Caco-2 (cell line): ENCODE results near the gene KIAA0753. TPM values are rescaled to one million over a fixed set of nuclear protein-coding genes. Genes with fewer than 3 reads are reported as not detected.

Experiments
- BruUV-seq: library from RNA; stranded (reverse); fragments of 400-500 nt; replicated peaks from 2 replicates; lab custom pipeline; 2021; lab: Mats Ljungman, UMichigan
- CTCF ChIA-PET: fragments of 300-600 bp; sonication (Branson Sonifier 250); formaldehyde crosslinking; loops from one replicate; lab custom pipeline; 2022; ENCODE audit warnings: antibody characterized with exemption; lab: Charles Lee
- POLR2A ChIA-PET: fragments of 300-600 bp; sonication (Branson Sonifier 250); formaldehyde crosslinking; loops from one replicate; lab custom pipeline; 2022; ENCODE audit warnings: antibody characterized with exemption; lab: Charles Lee
- DNase-seq, 2 experiments: peaks; one replicate each; pipeline versions ENCODE4 v3.0.0 to v3.0.0-alpha.2; 2020 to 2022
- H3K27me3 ChIP-seq: replicated peaks from 2 replicates; pipeline ENCODE4 v1.6.0; 2011; ENCODE audit warnings: low read length; ENCODE audit not compliant: control insufficient read depth, insufficient read depth
- H3K36me3 ChIP-seq: 2 replicates; pipeline ENCODE4 v1.5.1; 2011; ENCODE audit warnings: low read length; ENCODE audit not compliant: control insufficient read depth, insufficient read depth
- H3K4me1 ChIP-seq: fragments of 250-450 bp; sonication (Bioruptor Pico); 2 replicates; pipeline ENCODE4 v1.5.1; 2020; ENCODE audit warnings: mild to moderate bottlenecking
- H3K4me3 ChIP-seq: 2 replicates; pipeline ENCODE4 v1.5.1; 2011; ENCODE audit warnings: low read depth, mild to moderate bottlenecking, control low read depth, low read length
- H3K9me3 ChIP-seq: fragments of 250-450 bp; sonication (Bioruptor Pico); 2 replicates; pipeline ENCODE4 v1.5.1; 2020; ENCODE audit warnings: mild to moderate bottlenecking, moderate library complexity
- H3K27ac Mint-ChIP-seq: one replicate; pipeline ENCODE4 v1.8.0; 2022; ENCODE audit warnings: mixed read lengths; ENCODE audit not compliant: unreplicated experiment
- H3K27me3 Mint-ChIP-seq: one replicate; pipeline ENCODE4 v1.8.0; 2022; ENCODE audit warnings: mixed read lengths; ENCODE audit not compliant: insufficient read depth, unreplicated experiment
- H3K36me3 Mint-ChIP-seq: one replicate; pipeline ENCODE4 v1.8.0; 2022; ENCODE audit warnings: mild to moderate bottlenecking, mixed read lengths; ENCODE audit not compliant: insufficient read depth, unreplicated experiment
- H3K4me1 Mint-ChIP-seq: one replicate; pipeline ENCODE4 v1.8.0; 2022; ENCODE audit warnings: low read depth, mixed read lengths; ENCODE audit not compliant: unreplicated experiment
- H3K4me3 Mint-ChIP-seq: one replicate; pipeline ENCODE4 v1.8.0; 2022; ENCODE audit warnings: mild to moderate bottlenecking, moderate library complexity, mixed read lengths; ENCODE audit not compliant: unreplicated experiment
- H3K9me3 Mint-ChIP-seq: one replicate; pipeline ENCODE4 v1.8.0; 2022; ENCODE audit warnings: mixed read lengths; ENCODE audit not compliant: unreplicated experiment
- intact Hi-C: fragments of 100-400 bp; cut with micrococcal nuclease; formaldehyde crosslinking; loops from one replicate; pipeline ENCODE4 v1.10.0; 2022; ENCODE audit not compliant: unreplicated experiment
- total RNA-seq: library from RNA; stranded (reverse); gene quantifications from 2 replicates; pipeline ENCODE4 v1.2.3, GENCODE V29; 2022
- TF ChIP-seq, protein P1 (sequence below), 2 experiments: fragments of 200-600 bp in 1 of 2; IDR thresholded peaks; 1 replicate in 1 of 2; 2 replicates in 1 of 2; pipeline versions ENCODE4 v1.5.1 to v1.8.0; 2011 to 2022; ENCODE audit warnings: antibody characterized with exemption in 1 of 2, control low read depth in 1 of 2, inconsistent platforms in 1 of 2, low read depth in 1 of 2, low read length in 1 of 2, mild to moderate bottlenecking in 1 of 2, moderate library complexity in 1 of 2; ENCODE audit not compliant: insufficient read depth in 1 of 2, severe bottlenecking in 1 of 2, unreplicated experiment in 1 of 2

Gene KIAA0753
- total RNA-seq, 1 experiment from 2014 or later = 7.7 TPM

DNA sequence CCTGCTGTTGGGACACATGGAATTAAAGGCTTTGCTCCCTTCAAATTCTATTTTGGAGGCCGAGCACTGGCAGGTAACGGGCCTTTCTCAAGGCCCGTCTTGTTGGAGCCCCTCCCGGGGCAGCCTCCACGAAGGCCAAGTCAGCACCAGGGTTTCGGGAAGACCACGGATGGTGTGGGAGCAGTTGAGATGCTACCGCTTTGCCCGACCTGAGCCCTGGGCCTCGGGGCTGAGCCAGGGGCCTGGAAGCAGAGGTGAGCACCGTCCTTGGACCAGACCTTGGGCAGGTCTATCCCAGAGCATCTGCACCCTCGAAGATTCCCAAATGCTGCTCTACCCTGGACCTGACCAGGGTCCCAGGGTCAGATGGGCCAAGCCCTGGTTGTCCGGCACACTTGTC lies 34.1 kb upstream of the KIAA0753 start:
- POLR2A ChIA-PET = no interaction called here
- BruUV-seq = no TSS peak
- H3K36me3 Mint-ChIP-seq = no peaks in the 10 kb centered on the region
- intact Hi-C loops = no loop called here
- CTCF ChIA-PET = no interaction called here
- H3K4me3 ChIP-seq = no peak overlapping the region
- no peaks in the 10 kb centered on the region for H3K9me3 ChIP-seq
- no peaks in the 10 kb centered on the region for H3K36me3 ChIP-seq
- no peaks in the 10 kb centered on the region for H3K4me1 ChIP-seq
- H3K4me3 Mint-ChIP-seq = no peak overlapping the region
- no peaks in the 10 kb centered on the region for H3K27me3 ChIP-seq
- DNase-seq = no peak
- no peaks in the 10 kb centered on the region for H3K9me3 Mint-ChIP-seq
- H3K4me1 Mint-ChIP-seq = no peaks in the 10 kb centered on the region
- H3K27me3 Mint-ChIP-seq = no peaks in the 10 kb centered on the region
- H3K27ac Mint-ChIP-seq = no peak overlapping the region
- TF ChIP-seq, protein P1, sequence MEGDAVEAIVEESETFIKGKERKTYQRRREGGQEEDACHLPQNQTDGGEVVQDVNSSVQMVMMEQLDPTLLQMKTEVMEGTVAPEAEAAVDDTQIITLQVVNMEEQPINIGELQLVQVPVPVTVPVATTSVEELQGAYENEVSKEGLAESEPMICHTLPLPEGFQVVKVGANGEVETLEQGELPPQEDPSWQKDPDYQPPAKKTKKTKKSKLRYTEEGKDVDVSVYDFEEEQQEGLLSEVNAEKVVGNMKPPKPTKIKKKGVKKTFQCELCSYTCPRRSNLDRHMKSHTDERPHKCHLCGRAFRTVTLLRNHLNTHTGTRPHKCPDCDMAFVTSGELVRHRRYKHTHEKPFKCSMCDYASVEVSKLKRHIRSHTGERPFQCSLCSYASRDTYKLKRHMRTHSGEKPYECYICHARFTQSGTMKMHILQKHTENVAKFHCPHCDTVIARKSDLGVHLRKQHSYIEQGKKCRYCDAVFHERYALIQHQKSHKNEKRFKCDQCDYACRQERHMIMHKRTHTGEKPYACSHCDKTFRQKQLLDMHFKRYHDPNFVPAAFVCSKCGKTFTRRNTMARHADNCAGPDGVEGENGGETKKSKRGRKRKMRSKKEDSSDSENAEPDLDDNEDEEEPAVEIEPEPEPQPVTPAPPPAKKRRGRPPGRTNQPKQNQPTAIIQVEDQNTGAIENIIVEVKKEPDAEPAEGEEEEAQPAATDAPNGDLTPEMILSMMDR (IDR thresholded peaks at IDR 0.05; ENCODE audit: insufficient read depth in 1 of 2, low read depth in 1 of 2, low read length in 1 of 2, severe bottlenecking in 1 of 2, unreplicated experiment in 1 of 2) = no peak

DNA sequence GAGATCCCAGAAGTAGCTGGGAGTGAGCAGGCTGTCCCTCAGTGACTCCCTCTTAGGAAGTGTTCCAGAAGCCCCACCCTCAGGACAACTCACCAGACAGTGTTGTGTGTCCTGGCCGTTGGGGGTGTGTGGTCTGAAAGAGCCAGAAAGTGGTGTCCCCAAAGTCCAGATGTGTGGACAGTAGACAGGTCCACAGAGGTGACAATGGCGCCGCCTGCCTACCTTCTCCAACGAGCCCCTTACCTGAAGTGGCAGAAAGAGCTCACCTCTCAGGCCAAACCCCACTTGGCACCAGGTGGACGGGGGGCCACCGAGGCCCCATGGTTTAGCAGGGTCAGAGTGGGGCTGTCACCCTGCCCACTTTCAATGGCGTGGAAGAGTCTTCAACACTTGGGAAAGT lies 30.9 kb upstream of the KIAA0753 start:
- intact Hi-C loops = no loop called here
- DNase-seq = no peak
- H3K4me1 Mint-ChIP-seq = no peaks in the 10 kb centered on the region
- Histone ChIP-seq H3K27me3 (no peaks in the 10 kb centered on the region), H3K4me3 (no peak overlapping the region), H3K4me1 (no peaks in the 10 kb centered on the region), H3K36me3 (no peaks in the 10 kb centered on the region), H3K9me3 (no peaks in the 10 kb centered on the region)
- no peak overlapping the region for H3K27ac Mint-ChIP-seq
- no peak overlapping the region for H3K4me3 Mint-ChIP-seq
- H3K27me3 Mint-ChIP-seq = no peaks in the 10 kb centered on the region
- TF ChIP-seq, protein P1 (IDR thresholded peaks at IDR 0.05; ENCODE audit: insufficient read depth in 1 of 2, low read depth in 1 of 2, low read length in 1 of 2, severe bottlenecking in 1 of 2, unreplicated experiment in 1 of 2) = no peak
- no TSS peak for BruUV-seq
- CTCF ChIA-PET = no interaction called here
- no peaks in the 10 kb centered on the region for H3K9me3 Mint-ChIP-seq
- POLR2A ChIA-PET = no interaction called here
- H3K36me3 Mint-ChIP-seq = no peaks in the 10 kb centered on the region

DNA sequence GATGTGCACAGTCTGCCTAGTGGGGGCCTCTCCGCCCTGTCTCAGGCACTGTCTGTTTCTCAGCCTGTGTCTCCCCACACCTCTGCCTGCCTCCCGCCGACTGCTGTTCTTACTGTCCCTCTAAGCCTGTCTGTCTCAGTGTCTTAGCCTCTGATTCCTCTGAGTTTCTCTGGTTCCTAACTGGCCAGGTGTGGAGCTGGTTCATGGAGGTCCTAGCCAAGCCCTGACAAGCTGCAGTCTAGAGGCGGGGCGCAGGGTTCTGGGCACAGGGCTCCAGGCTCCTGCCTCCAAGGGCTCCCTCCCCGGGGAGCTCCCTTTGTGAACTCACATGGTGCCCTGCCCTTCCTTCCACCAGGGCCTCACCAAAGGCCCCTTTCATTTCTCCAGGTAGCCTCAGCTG lies 30.5 kb upstream of the KIAA0753 start:
- Histone ChIP-seq H3K4me3 (no peak overlapping the region), H3K36me3 (no peaks in the 10 kb centered on the region), H3K27me3 (no peaks in the 10 kb centered on the region), H3K4me1 (no peaks in the 10 kb centered on the region), H3K9me3 (no peaks in the 10 kb centered on the region)
- Mint-ChIP-seq H3K27me3 (no peaks in the 10 kb centered on the region), H3K27ac (no peak overlapping the region), H3K4me1 (no peaks in the 10 kb centered on the region), H3K9me3 (no peaks in the 10 kb centered on the region), H3K4me3 (no peak overlapping the region), H3K36me3 (no peaks in the 10 kb centered on the region)
- POLR2A ChIA-PET = no interaction called here
- CTCF ChIA-PET = no interaction called here
- BruUV-seq = no TSS peak
- no peak for DNase-seq
- TF ChIP-seq, protein P1 (IDR thresholded peaks at IDR 0.05; ENCODE audit: insufficient read depth in 1 of 2, low read depth in 1 of 2, low read length in 1 of 2, severe bottlenecking in 1 of 2, unreplicated experiment in 1 of 2) = no peak
- intact Hi-C loops = no loop called here
